Neural cell (in vitro differentiated cells): ENCODE results near the gene CYP19A1.

Experiments used
- EP300 ChIP-seq: fragments of 450-650 bp; conservative IDR thresholded peaks from 2 replicates; pipeline ENCODE4 v1.6.1; 2014; ENCODE audit warnings: antibody characterized with exemption, mild to moderate bottlenecking, moderate library complexity; ENCODE audit not compliant: poor library complexity, severe bottlenecking
- EZH2 ChIP-seq: fragments of 200-600, 300-800 bp; shearing (Covaris generic), sonication (generic); IDR thresholded peaks from 2 replicates; pipeline ENCODE4 v1.6.1; 2014; ENCODE audit warnings: antibody characterized with exemption, low read length, borderline replicate concordance, mild to moderate bottlenecking; ENCODE audit not compliant: insufficient read depth, poor library complexity, severe bottlenecking
- MXI1 ChIP-seq: fragments of 450-650 bp; conservative IDR thresholded peaks from 2 replicates; pipeline ENCODE4 v1.6.1; 2014; ENCODE audit warnings: antibody characterized with exemption, mild to moderate bottlenecking; ENCODE audit not compliant: poor library complexity, severe bottlenecking
- POLR2AphosphoS5 ChIP-seq: IDR thresholded peaks from 2 replicates; pipeline ENCODE4 v1.6.1; 2012
- RAD21 ChIP-seq: fragments of 450-650 bp; conservative IDR thresholded peaks from 2 replicates; pipeline ENCODE4 v1.6.1; 2014; ENCODE audit warnings: antibody characterized with exemption, mild to moderate bottlenecking, moderate library complexity
- SMC3 ChIP-seq: fragments of 450-650 bp; conservative IDR thresholded peaks from 2 replicates; pipeline ENCODE4 v1.6.1; 2014; ENCODE audit warnings: antibody characterized with exemption, mild to moderate bottlenecking, moderate library complexity; ENCODE audit not compliant: poor library complexity
- TAF1 ChIP-seq: IDR thresholded peaks from 2 replicates; pipeline ENCODE4 v1.6.1; 2012; ENCODE audit warnings: low read depth
- TF ChIP-seq, protein P1 (sequence below): fragments of 450-650 bp; IDR thresholded peaks from 2 replicates; pipeline ENCODE4 v1.5.1; 2014; ENCODE audit warnings: antibody characterized with exemption, mild to moderate bottlenecking, moderate library complexity; ENCODE audit not compliant: poor library complexity, severe bottlenecking
- TF ChIP-seq, protein P2 (sequence below): IDR thresholded peaks from 2 replicates; pipeline ENCODE4 v1.6.1; 2012; ENCODE audit warnings: borderline replicate concordance

DNA sequence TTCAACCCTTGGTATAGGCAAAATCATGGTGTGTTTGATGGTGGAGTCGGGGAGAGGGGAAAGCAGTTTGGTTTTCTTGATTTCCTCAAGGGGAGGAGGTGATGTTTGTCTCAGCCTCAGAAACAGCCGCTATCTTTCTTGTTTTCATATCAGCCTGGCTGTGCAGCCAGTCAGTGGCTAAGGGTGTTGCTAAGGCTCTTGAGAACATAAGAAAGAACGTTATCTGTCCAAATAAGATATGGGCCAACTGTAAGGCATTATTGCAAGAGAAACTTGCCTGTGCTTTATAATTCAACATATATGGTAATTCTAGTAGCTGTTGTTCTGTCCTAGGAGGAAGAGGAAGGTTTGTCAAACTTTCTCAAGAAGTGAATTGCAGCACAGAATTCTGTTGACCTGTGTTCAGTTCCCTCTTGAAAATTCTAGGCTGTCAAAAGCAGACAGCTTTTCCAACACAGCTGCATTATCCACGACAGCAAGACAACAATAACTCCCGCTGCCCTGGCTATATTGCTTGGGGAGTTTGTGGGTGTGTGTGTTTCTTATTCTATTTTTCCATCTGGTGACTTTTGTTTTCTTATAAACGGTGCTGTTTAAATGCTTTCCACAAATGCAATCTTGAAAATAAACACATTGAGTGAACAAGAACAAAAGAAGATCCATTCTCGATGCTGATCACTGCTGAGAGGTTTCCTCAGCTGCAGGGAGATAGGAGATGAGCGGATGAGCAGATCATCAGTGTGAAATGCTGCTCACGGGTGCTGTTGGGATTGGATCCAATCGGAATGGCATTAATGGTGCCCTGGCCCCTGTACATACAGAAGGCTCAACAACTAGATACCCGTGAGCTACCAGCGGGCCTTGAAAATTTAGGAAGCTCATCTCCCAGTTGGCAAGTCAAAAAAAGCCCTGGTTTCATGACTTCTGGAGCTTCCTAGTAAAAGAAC, 152.9 kb downstream of the CYP19A1 start:
- TF ChIP-seq POLR2AphosphoS5 = no peak
- TF ChIP-seq RAD21 = no peak
- no peak for TF ChIP-seq EZH2
- no peak for TF ChIP-seq EP300
- TF ChIP-seq, protein P1, sequence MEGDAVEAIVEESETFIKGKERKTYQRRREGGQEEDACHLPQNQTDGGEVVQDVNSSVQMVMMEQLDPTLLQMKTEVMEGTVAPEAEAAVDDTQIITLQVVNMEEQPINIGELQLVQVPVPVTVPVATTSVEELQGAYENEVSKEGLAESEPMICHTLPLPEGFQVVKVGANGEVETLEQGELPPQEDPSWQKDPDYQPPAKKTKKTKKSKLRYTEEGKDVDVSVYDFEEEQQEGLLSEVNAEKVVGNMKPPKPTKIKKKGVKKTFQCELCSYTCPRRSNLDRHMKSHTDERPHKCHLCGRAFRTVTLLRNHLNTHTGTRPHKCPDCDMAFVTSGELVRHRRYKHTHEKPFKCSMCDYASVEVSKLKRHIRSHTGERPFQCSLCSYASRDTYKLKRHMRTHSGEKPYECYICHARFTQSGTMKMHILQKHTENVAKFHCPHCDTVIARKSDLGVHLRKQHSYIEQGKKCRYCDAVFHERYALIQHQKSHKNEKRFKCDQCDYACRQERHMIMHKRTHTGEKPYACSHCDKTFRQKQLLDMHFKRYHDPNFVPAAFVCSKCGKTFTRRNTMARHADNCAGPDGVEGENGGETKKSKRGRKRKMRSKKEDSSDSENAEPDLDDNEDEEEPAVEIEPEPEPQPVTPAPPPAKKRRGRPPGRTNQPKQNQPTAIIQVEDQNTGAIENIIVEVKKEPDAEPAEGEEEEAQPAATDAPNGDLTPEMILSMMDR = no peak
- TF ChIP-seq, protein P2, sequence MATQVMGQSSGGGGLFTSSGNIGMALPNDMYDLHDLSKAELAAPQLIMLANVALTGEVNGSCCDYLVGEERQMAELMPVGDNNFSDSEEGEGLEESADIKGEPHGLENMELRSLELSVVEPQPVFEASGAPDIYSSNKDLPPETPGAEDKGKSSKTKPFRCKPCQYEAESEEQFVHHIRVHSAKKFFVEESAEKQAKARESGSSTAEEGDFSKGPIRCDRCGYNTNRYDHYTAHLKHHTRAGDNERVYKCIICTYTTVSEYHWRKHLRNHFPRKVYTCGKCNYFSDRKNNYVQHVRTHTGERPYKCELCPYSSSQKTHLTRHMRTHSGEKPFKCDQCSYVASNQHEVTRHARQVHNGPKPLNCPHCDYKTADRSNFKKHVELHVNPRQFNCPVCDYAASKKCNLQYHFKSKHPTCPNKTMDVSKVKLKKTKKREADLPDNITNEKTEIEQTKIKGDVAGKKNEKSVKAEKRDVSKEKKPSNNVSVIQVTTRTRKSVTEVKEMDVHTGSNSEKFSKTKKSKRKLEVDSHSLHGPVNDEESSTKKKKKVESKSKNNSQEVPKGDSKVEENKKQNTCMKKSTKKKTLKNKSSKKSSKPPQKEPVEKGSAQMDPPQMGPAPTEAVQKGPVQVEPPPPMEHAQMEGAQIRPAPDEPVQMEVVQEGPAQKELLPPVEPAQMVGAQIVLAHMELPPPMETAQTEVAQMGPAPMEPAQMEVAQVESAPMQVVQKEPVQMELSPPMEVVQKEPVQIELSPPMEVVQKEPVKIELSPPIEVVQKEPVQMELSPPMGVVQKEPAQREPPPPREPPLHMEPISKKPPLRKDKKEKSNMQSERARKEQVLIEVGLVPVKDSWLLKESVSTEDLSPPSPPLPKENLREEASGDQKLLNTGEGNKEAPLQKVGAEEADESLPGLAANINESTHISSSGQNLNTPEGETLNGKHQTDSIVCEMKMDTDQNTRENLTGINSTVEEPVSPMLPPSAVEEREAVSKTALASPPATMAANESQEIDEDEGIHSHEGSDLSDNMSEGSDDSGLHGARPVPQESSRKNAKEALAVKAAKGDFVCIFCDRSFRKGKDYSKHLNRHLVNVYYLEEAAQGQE = no peak
- no peak for TF ChIP-seq TAF1
- TF ChIP-seq SMC3 = no peak
- no peak for TF ChIP-seq MXI1
